Gastroesophageal sphincter (tissue), 3 donors: ENCODE data around the gene PLG.

Source experiments
- CTCF ChIP-seq, 4 experiments: fragments of 200-600 bp in 2 of 4; fragments of 450-650 bp in 2 of 4; sonication (generic) in 1 of 4; IDR thresholded peaks; one replicate each; pipeline ENCODE4 v1.5.1; 2017 to 2019; ENCODE audit warnings: antibody characterized with exemption in 4 of 4, mild to moderate bottlenecking in 2 of 4, moderate library complexity in 2 of 4
- POLR2AphosphoS5 ChIP-seq: sonication (generic); formaldehyde crosslinking; IDR thresholded peaks from one replicate; pipeline ENCODE4 v1.6.1; 2017; ENCODE audit warnings: antibody characterized with exemption

GRCh38 chr6:160685762-160686450, 16.1 kb upstream of the PLG start:
- no peak for TF ChIP-seq POLR2AphosphoS5
- TF ChIP-seq CTCF (IDR thresholded peaks at IDR 0.05) = no peak
